ENCODE data around the gene CNTNAP2. TPM values are rescaled to one million over a fixed set of nuclear protein-coding genes. Genes with fewer than 3 reads are reported as not detected.
A peak's percentile ranks its signal among the peaks of the same experiment; 100 is the strongest.

The CNTNAP2 gene
- total and polyA plus RNA-seq, 11 donors = 0.01 to 2.6 (median 0.31) TPM; not detected in 3

DNA sequence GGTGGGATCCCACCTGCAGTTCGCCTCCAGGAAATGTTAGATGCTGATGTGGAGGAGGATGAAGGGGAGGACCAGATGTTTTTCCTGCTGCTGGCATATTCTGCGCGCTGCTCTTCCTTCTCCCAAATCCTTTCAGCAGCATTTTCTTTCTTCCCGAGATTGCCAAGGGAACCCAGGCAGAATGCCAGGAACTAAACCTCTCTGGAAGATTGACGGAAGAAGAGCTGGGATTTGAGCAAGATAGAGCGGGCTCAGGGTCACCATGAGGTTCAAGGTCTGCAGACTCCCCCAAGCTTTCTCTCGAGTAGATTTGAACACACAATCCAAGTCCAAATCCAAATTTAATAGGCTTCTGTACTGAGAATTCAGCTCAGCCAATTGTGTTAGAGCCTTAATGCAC lies 2128.8 kb downstream of the CNTNAP2 start:
- ATAC-seq (no peak), DNase-seq (no peak)
- peaks cover 0 to 2% (median 0%) of the 10 kb centered on the region in 12 donors for H3K9me3 ChIP-seq
- intact Hi-C loops (cut with DNase I) = loop anchor here in 1 of 10 donors (10.0 kb wide), 1 partner anchor 1001 kb away; no protein-coding TSS in a partner anchor
- H3K27ac ChIP-seq = no peak overlapping the region
- no peak overlapping the region for H3K4me3 ChIP-seq
- H3K36me3 ChIP-seq = no peaks in the 10 kb centered on the region
- H3K27me3 ChIP-seq = peaks cover 0 to 56% (median 0%) of the 10 kb centered on the region in 9 donors
- 48 to 66% (median 50%) methylated on average over 7 of the region's 7 CpGs for WGBS, 4 donors
- TF ChIP-seq, protein P1, sequence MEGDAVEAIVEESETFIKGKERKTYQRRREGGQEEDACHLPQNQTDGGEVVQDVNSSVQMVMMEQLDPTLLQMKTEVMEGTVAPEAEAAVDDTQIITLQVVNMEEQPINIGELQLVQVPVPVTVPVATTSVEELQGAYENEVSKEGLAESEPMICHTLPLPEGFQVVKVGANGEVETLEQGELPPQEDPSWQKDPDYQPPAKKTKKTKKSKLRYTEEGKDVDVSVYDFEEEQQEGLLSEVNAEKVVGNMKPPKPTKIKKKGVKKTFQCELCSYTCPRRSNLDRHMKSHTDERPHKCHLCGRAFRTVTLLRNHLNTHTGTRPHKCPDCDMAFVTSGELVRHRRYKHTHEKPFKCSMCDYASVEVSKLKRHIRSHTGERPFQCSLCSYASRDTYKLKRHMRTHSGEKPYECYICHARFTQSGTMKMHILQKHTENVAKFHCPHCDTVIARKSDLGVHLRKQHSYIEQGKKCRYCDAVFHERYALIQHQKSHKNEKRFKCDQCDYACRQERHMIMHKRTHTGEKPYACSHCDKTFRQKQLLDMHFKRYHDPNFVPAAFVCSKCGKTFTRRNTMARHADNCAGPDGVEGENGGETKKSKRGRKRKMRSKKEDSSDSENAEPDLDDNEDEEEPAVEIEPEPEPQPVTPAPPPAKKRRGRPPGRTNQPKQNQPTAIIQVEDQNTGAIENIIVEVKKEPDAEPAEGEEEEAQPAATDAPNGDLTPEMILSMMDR (IDR thresholded peaks at IDR 0.05) = no peak
- TF ChIP-seq POLR2A (IDR thresholded peaks at IDR 0.05) = no peak
- H3K4me1 ChIP-seq = peaks cover 0 to 4% (median 0%) of the 10 kb centered on the region in 12 donors

DNA sequence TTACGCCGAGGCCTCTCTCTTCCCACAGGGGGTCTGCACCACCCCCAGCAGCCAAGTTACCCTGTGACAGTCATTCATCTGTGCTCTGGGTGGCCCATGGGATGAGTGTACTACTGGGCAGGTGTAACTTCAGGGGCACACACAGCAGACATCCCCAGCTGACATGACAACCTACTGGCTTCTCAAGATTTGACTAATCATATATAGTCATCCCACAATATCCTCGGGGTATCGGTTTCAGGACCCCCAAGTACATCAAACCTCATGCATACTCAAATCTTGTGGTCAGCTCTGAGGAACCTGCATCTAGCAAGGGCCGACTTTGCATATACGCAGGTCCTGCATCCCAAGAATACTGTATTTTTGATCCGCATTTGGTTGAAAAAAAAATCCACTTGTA lies 2137.0 kb downstream of the CNTNAP2 start:
- 90 to 98% (median 93%) methylated on average over 7 of the region's 7 CpGs for WGBS, 4 donors
- no peak for DNase-seq
- intact Hi-C loops (cut with DNase I) = no loop called here
- ATAC-seq = no peak
- no peaks in the 10 kb centered on the region for H3K4me1 ChIP-seq
- H3K4me3 ChIP-seq = no peak overlapping the region
- H3K9me3 ChIP-seq = peaks cover 0 to 16% (median 4%) of the 10 kb centered on the region in 12 donors
- H3K36me3 ChIP-seq = no peaks in the 10 kb centered on the region
- no peak overlapping the region for H3K27ac ChIP-seq
- TF ChIP-seq, protein P1 (IDR thresholded peaks at IDR 0.05) = no peak
- TF ChIP-seq POLR2A (IDR thresholded peaks at IDR 0.05) = no peak
- peaks cover 0 to 24% (median 0%) of the 10 kb centered on the region in 9 donors for H3K27me3 ChIP-seq

- Histone ChIP-seq H3K27ac (no peak overlapping the region), H3K9me3 (peaks cover 0 to 16% (median 3%) of the 10 kb centered on the region in 12 donors), H3K4me3 (no peak overlapping the region), H3K36me3 (no peaks in the 10 kb centered on the region), H3K4me1 (no peaks in the 10 kb centered on the region), H3K27me3 (peaks cover 0 to 9% (median 0%) of the 10 kb centered on the region in 9 donors)
- ATAC-seq = no peak
- TF ChIP-seq POLR2A (IDR thresholded peaks at IDR 0.05) = no peak
- TF ChIP-seq, protein P1 (IDR thresholded peaks at IDR 0.05) = peak in 5 of 12 donors; percentile 5 to 33 (median 21)
- 52 to 59% (median 56%) methylated on average over 3 of the region's 3 CpGs for WGBS, 4 donors
- intact Hi-C loops (cut with DNase I) = no loop called here
- DNase-seq = no peak
Observed at GRCh38 chr7:148255333-148255732, 2138.7 kb downstream of the CNTNAP2 start.

GRCh38 chr7:148256433-148256832 lies 2139.8 kb downstream of the CNTNAP2 start:
- no peak for ATAC-seq
- no peak overlapping the region for H3K4me3 ChIP-seq
- no peaks in the 10 kb centered on the region for H3K4me1 ChIP-seq
- H3K27me3 ChIP-seq = peaks cover 0 to 9% (median 0%) of the 10 kb centered on the region in 9 donors
- H3K36me3 ChIP-seq = no peaks in the 10 kb centered on the region
- DNase-seq = no peak
- no peak for TF ChIP-seq POLR2A (IDR thresholded peaks at IDR 0.05)
- TF ChIP-seq, protein P1 (IDR thresholded peaks at IDR 0.05) = no peak
- intact Hi-C loops (cut with DNase I) = no loop called here
- H3K27ac ChIP-seq = no peak overlapping the region
- H3K9me3 ChIP-seq = peaks cover 0 to 6% (median 1%) of the 10 kb centered on the region in 12 donors
- 84 to 92% (median 85%) methylated on average over 6 of the region's 6 CpGs for WGBS, 4 donors

Measured in heart left ventricle (tissue), 16 donors.